AG04449 (cell line): ENCODE measurements around the gene ANKRD66.

Experiments used
- CTCF ChIA-PET: fragments of 350-600 bp; formaldehyde crosslinking; extraction: SDS; loops from one replicate; lab custom pipeline; 2021; ENCODE audit warnings: antibody characterized with exemption; lab: Yijun Ruan, JAX
- POLR2A ChIA-PET: fragments of 400-600, 350-600 bp; formaldehyde crosslinking; extraction: SDS; loops from one replicate; lab custom pipeline; 2020; ENCODE audit warnings: antibody characterized with exemption, inconsistent platforms; lab: Yijun Ruan, JAX
- DNase-seq: peaks from one replicate; pipeline ENCODE4 v3.0.0-alpha.2; 2010; ENCODE audit warnings: low read depth, low spot score
- H3K4me3 ChIP-seq: 2 replicates; pipeline ENCODE4 v1.5.1; 2011; ENCODE audit warnings: low read depth, mild to moderate bottlenecking, control low read depth, low read length
- TF ChIP-seq, protein P1 (sequence below): IDR thresholded peaks from one replicate; pipeline ENCODE4 v1.5.1; 2011; ENCODE audit warnings: mild to moderate bottlenecking, moderate library complexity, low read length, control low read depth, inconsistent platforms; ENCODE audit not compliant: insufficient read depth; ENCODE audit errors: missing control alignments

The ANKRD66 gene

DNA sequence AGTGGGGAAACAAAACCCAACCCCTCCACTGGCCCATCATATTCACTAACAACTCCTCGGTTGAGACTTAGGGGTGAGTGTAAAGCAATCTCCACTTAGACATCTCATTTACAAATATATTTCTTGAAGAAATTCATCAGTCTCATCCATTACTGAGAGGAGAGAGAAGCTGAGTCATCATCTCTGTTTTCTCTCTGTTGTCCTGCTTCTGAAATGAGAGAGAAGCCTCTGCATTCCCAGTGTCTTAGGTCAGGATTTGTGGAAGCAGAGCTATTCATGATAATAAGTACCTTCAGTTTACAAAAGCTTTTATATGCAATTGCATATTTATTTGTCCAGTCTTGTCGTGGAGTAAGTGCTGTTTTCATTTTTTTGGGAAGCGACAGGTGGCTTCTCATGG lies 47.3 kb downstream of the ANKRD66 start:
- no peak for DNase-seq
- CTCF ChIA-PET = no interaction called here
- POLR2A ChIA-PET = no interaction called here
- no peak overlapping the region for H3K4me3 ChIP-seq
- TF ChIP-seq, protein P1, sequence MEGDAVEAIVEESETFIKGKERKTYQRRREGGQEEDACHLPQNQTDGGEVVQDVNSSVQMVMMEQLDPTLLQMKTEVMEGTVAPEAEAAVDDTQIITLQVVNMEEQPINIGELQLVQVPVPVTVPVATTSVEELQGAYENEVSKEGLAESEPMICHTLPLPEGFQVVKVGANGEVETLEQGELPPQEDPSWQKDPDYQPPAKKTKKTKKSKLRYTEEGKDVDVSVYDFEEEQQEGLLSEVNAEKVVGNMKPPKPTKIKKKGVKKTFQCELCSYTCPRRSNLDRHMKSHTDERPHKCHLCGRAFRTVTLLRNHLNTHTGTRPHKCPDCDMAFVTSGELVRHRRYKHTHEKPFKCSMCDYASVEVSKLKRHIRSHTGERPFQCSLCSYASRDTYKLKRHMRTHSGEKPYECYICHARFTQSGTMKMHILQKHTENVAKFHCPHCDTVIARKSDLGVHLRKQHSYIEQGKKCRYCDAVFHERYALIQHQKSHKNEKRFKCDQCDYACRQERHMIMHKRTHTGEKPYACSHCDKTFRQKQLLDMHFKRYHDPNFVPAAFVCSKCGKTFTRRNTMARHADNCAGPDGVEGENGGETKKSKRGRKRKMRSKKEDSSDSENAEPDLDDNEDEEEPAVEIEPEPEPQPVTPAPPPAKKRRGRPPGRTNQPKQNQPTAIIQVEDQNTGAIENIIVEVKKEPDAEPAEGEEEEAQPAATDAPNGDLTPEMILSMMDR = no peak

DNA sequence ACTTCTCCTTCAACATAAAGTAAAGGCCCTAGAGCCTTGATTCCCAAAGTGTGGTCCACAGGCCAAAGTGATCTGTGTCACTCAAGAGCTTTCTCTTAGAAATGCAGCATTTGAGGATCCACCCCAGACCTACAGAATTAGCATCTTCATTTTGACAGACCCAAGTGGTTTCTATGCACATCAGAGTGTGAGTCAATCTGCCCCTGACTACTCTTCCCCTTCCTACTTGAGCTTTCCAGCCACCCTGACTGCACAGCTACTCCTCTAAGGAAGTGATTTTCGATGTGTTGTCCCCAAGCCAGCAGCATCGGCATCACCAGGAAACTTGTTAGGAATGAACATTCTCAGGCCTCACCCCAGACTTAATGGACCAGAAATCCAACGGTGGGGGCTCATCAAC lies 49.1 kb downstream of the ANKRD66 start:
- no peak for DNase-seq
- TF ChIP-seq, protein P1 = no peak
- H3K4me3 ChIP-seq = no peak overlapping the region
- POLR2A ChIA-PET = no interaction called here
- CTCF ChIA-PET = no interaction called here

DNA sequence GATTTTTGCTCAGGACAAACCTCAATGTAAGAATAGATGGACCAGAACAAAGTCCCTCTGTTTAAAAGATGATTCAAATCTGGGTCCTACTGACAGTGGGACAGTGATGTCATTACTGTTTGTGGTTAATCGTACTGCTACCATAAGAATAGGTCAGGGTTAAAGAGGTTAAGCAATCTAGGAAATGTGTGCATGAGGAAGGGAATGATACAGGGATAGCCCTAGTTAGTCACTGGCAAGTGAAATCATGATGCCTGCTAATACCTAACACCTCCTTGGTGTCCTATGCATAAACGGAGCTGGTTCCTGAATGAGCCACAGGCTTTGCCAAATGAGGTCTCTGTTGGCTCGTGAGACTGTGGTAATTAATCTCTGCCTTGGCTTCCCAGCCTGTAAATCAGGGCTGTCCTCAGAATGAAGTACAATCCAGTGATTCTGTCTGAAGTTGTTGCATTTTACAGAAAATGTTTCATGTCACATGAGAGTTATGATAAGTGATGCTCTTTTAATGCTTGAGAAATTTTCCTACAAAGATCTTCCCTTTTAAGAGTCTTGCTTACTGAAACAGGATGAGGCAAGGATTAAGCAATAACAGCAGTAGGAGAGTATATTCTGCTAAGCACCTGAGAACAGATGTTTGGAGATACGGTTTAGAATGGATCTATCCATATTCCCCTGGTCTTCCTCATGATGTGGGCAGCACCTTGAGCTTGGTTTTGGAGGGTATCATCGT lies 50.3 kb downstream of the ANKRD66 start:
- POLR2A ChIA-PET = no interaction called here
- H3K4me3 ChIP-seq = no peak overlapping the region
- CTCF ChIA-PET = interaction anchor here (1.0 kb wide), 1 partner anchor 14 kb away, joined by 3 read pairs; no protein-coding TSS in a partner anchor
- TF ChIP-seq, protein P1 = no peak
- DNase-seq = no peak

DNA sequence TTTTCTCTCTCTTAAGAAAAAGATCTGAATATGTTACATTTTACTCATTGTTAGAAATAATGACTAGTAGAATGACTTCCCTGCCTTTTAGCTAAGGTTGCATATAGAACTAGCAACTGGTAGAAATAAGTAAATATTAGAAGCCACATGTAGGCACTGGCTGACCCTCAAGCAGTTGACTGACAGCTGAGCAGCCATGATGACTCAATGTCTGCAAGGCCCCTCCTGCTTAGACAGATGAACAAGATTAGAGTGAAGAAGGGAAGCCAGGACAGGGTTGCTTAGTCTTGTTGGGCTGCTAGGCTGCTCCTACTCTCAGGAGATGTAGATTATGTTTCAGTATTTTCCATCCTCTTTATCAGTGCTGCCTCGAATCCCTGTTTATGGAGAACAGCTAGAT lies 52.9 kb downstream of the ANKRD66 start:
- ChIA-PET CTCF (no interaction called here), POLR2A (no interaction called here)
- DNase-seq = no peak

DNA sequence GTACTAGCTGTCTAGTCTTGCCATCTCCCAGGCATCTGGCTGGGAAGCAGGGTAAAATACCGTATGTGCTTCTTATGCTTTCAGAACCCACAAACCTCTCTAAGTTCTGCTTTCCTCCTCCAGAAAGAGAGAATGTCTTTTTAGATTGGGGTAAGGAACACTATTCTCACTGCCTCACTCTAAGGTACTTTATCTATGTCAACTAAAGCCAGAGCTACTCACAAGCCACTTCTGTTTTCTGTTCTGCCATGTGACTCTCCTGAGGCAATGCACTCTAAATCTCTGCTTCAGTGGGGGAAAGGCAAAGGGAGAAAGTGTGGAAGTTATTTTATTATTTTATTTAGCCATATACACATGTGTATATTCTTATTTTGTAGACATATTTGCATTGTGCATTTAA lies 62.1 kb downstream of the ANKRD66 start:
- H3K4me3 ChIP-seq = no peak overlapping the region
- ChIA-PET POLR2A (no interaction called here), CTCF (interaction anchor here (0.9 kb wide), 1 partner anchor 40 kb away, joined by 3 read pairs; no protein-coding TSS in a partner anchor)
- TF ChIP-seq, protein P1 = no peak
- no peak for DNase-seq

More for the DNA sequence above, 52.9 kb downstream of the ANKRD66 start:
- TF ChIP-seq, protein P1 = no peak
- no peak overlapping the region for H3K4me3 ChIP-seq
